ENCODE results near the gene DET1. TPM values are rescaled to one million over a fixed set of nuclear protein-coding genes. Genes with fewer than 3 reads are reported as not detected.
"Not testable (repeated sequence)": the region's sequence is repeated elsewhere in the genome, so short reads cannot be mapped to it uniquely, and the experiment has no call there.

The DET1 gene
- total RNA-seq, 1 experiment from 2014 or later = 6.1 TPM

GRCh38 chr15:88470625-88471372, 75.7 kb downstream of the DET1 start:
- Mint-ChIP-seq H3K27me3 (ENCODE audit: low read depth) (no peaks in the 10 kb centered on the region), H3K36me3 (peaks cover 8% of the 10 kb centered on the region)

GRCh38 chr15:88469321-88469720, 77.2 kb downstream of the DET1 start:
- ChIA-PET POLR2A (no interaction called here), CTCF (interaction anchor here (0.7 to 2.1 kb wide), 3 partner anchors 21 to 694 kb away, joined by 3 to 5 read pairs (median 4); no protein-coding TSS in a partner anchor)
- TF ChIP-seq MYBL2 (CRISPR knock-in tag; IDR thresholded peaks at IDR 0.05) (no peak), ZNF512 (CRISPR knock-in tag; IDR thresholded peaks at IDR 0.05; ENCODE audit: borderline replicate concordance) (no peak), RELA (CRISPR knock-in tag; IDR thresholded peaks at IDR 0.05; ENCODE audit: borderline replicate concordance) (no peak)
- DNase-seq (ENCODE audit: low spot score) = no peak
- H3K27ac Mint-ChIP-seq = no peak overlapping the region
- H3K27me3 Mint-ChIP-seq (ENCODE audit: low read depth) = no peaks in the 10 kb centered on the region
- peaks cover 16% of the 10 kb centered on the region for H3K4me1 Mint-ChIP-seq
- peaks cover 19% of the 10 kb centered on the region for H3K36me3 Mint-ChIP-seq
- H3K4me3 Mint-ChIP-seq = no peak overlapping the region; the same call in 1 of the 2 replicates
- ATAC-seq = no peak
- no peaks in the 10 kb centered on the region for H3K9me3 Mint-ChIP-seq

More at GRCh38 chr15:88470625-88471372, 75.7 kb downstream of the DET1 start:
- ChIA-PET POLR2A (no interaction called here), CTCF (interaction anchor here (0.9 to 2.1 kb wide), 5 partner anchors 11 to 408 kb away, joined by 3 to 5 read pairs (median 4); no protein-coding TSS in a partner anchor)
- TF ChIP-seq E2F5 (CRISPR knock-in tag; IDR thresholded peaks at IDR 0.05) (no peak), GRHL2 (CRISPR knock-in tag; IDR thresholded peaks at IDR 0.05; ENCODE audit: insufficient replicate concordance, severe bottlenecking) (no peak), TP53 (CRISPR knock-in tag; IDR thresholded peaks at IDR 0.05) (no peak), GABPB1 (CRISPR knock-in tag; IDR thresholded peaks at IDR 0.05) (no peak), ZNF671 (CRISPR knock-in tag; IDR thresholded peaks at IDR 0.05) (no peak), ESRRA (CRISPR knock-in tag; IDR thresholded peaks at IDR 0.05; ENCODE audit: borderline replicate concordance) (no peak), CTCF (IDR thresholded peaks at IDR 0.05) (no peak), HMGA2 (CRISPR knock-in tag; IDR thresholded peaks at IDR 0.05) (no peak), ERG (CRISPR knock-in tag; IDR thresholded peaks at IDR 0.05) (no peak), ATF3 (CRISPR knock-in tag; conservative IDR thresholded peaks at IDR 0.05) (no peak), ETV6 (CRISPR knock-in tag; IDR thresholded peaks at IDR 0.05) (no peak), NFATC4 (CRISPR knock-in tag; IDR thresholded peaks at IDR 0.05) (no peak)
- ATAC-seq = no peak
- Mint-ChIP-seq H3K9me3 (no peaks in the 10 kb centered on the region), H3K27ac (no peak overlapping the region), H3K4me1 (peaks cover 16% of the 10 kb centered on the region), H3K4me3 (no peak overlapping the region)
- no peak for DNase-seq (ENCODE audit: low spot score)

- Mint-ChIP-seq H3K36me3 (peaks cover 23% of the 10 kb centered on the region), H3K4me3 (peak overlapping the region; percentile 96), H3K4me1 (peaks cover 16% of the 10 kb centered on the region)
- DNase-seq (ENCODE audit: low spot score); POLR2A ChIA-PET; H3K27ac Mint-ChIP-seq; ATAC-seq; H3K27me3 Mint-ChIP-seq (ENCODE audit: low read depth); H3K9me3 Mint-ChIP-seq: not testable (repeated sequence)
- CTCF ChIA-PET = interaction anchor here (0.7 to 2.1 kb wide), 4 partner anchors 20 to 693 kb away, joined by 3 to 21 read pairs (median 4); no protein-coding TSS in a partner anchor
Observed at GRCh38 chr15:88468721-88469120, 77.8 kb downstream of the DET1 start.
